ENCODE data around the gene SETDB1. TPM values are rescaled to one million over a fixed set of nuclear protein-coding genes. Genes with fewer than 3 reads are reported as not detected.

Gene SETDB1
- total and polyA plus RNA-seq, 2 of the 13 experiments (the other 11 are each of a cell fraction or from before 2014, with no cell fraction given) = 33.1 to 34.6 TPM

GRCh38 chr1:150987924-150988323 lies 61.8 kb downstream of the SETDB1 start:
- no peak for TF ChIP-seq ZKSCAN1 (IDR thresholded peaks at IDR 0.05; ENCODE audit: low read length)
- TF ChIP-seq SIX1 (CRISPR knock-in tag; IDR thresholded peaks at IDR 0.05; ENCODE audit: borderline replicate concordance) = no peak
- TF ChIP-seq YEATS2 (CRISPR knock-in tag; IDR thresholded peaks at IDR 0.05; ENCODE audit: borderline replicate concordance) = no peak
- TF ChIP-seq MAX (IDR thresholded peaks at IDR 0.05) = no peak
- TF ChIP-seq ZNF713 (CRISPR knock-in tag; IDR thresholded peaks at IDR 0.05) = no peak
- TF ChIP-seq RELA (CRISPR knock-in tag; IDR thresholded peaks at IDR 0.05) = no peak
- TF ChIP-seq HDAC1 (CRISPR knock-in tag; IDR thresholded peaks at IDR 0.05) = no peak
- TF ChIP-seq ZNF468 (CRISPR knock-in tag; IDR thresholded peaks at IDR 0.05) = no peak
- no peak for TF ChIP-seq ZSCAN21 (CRISPR knock-in tag; IDR thresholded peaks at IDR 0.05; ENCODE audit: borderline replicate concordance)
- TF ChIP-seq ZBTB43 (CRISPR knock-in tag; conservative IDR thresholded peaks at IDR 0.05) = no peak
- Histone ChIP-seq H3K27ac (ENCODE audit: extremely low read length, insufficient read depth, low read length) (no peak overlapping the region), H3K27me3 (ENCODE audit: control insufficient read depth in 1 of 2, insufficient read depth in 2 of 2, low read length in 2 of 2) (no peaks in the 10 kb centered on the region), H3K36me3 (replicated peaks in 1 of 2; ENCODE audit: control insufficient read depth in 1 of 2, insufficient read depth in 2 of 2, low read length in 2 of 2) (peaks cover 7 to 12% of the 10 kb centered on the region in 2 experiments; a peak in 2 of 5 replicates), H3K4me1 (ENCODE audit: insufficient read depth, low read length) (peaks cover 22% of the 10 kb centered on the region), H3K79me2 (ENCODE audit: insufficient read depth, low read length) (peaks cover 2% of the 10 kb centered on the region), H3K4me3 (replicated peaks in 1 of 3; ENCODE audit: insufficient read depth in 1 of 3, low read depth in 2 of 3, low read length in 3 of 3) (no peak overlapping the region), H4K20me1 (ENCODE audit: insufficient read depth, low read length) (no peaks in the 10 kb centered on the region), H3K4me2 (ENCODE audit: low read depth, low read length) (no peak overlapping the region), H3K9me3 (ENCODE audit: low read length) (no peaks in the 10 kb centered on the region), H3K9ac (ENCODE audit: insufficient read depth, low read depth, low read length) (no peak overlapping the region), H2AFZ (ENCODE audit: low read length) (no peak overlapping the region)
- intact Hi-C loops (cut with micrococcal nuclease; ENCODE audit: unreplicated experiment) (no loop called here), in situ Hi-C loops (cut with HindIII; ENCODE audit: extremely low pct_ligation_motif_present, low pct_unique_long_range_greater_than_20kb) (no loop called here)
- ATAC-seq (no peak), DNase-seq (ENCODE audit: low spot score) (no peak), FAIRE-seq (no peak)
- 95% methylated on average over 7 of the region's 7 CpGs for WGBS (ENCODE audit: low lambda C conversion rate)
- POLR2A ChIA-PET = interaction anchor here (0.8 kb wide), 1 partner anchor 19 kb away, joined by 3 read pairs; the partner anchor contains the start of gene MINDY1
- CTCF ChIA-PET (ENCODE audit: low intra/inter-chr PET ratio, low total read pairs) = no interaction called here
- BruUV-seq (replicated peaks) = no TSS peak
